ENCODE data around the gene TRAF3IP3.

TRAF3IP3 gene

DNA sequence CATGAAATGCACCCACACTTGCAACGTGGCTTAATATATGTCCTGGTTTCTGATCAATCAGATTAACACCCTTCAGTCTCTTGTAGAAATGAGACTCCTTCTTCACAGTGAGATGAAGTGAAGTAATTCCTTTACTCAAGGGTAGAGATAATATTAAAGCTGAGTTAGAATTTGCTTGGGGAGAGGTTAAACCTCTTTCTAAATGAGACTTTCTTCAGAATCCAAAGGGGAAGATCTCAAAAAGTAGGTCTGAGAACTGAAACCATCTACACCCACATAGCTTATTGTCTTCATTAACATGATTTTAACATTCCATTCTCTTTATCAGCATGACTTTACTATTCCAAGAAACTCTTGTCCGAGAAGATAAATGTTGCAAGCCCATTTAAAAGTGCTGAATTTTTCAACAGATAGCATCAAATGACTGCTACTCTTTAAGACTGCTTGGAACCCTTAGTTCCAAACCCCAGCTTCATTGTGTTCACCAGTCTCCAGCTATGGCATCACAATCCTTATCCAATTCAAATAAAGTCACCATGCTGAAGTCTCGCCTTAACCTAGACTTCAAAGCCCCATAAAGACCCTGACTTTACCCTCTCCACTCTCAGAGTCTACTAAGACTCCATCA, 19.2 kb upstream of the TRAF3IP3 start:
- Histone ChIP-seq H2BK15ac (ENCODE audit: low read depth, poor library complexity, severe bottlenecking) (no peak overlapping the region), H3K4me1 (ENCODE audit: control insufficient read depth, insufficient read depth, low read depth, low read length) (no peaks in the 10 kb centered on the region), H3K4ac (ENCODE audit: low read depth in 1 of 2, low read length in 2 of 2) (no peak overlapping the region), H2AK5ac (ENCODE audit: low read length, severe bottlenecking) (no peak overlapping the region), H2BK12ac (ENCODE audit: low read length in 2 of 2) (no peak overlapping the region), H4K91ac (ENCODE audit: low read length) (no peak overlapping the region), H3K18ac (ENCODE audit: low read depth in 1 of 2, low read length in 2 of 2) (no peak overlapping the region), H3K27ac (ENCODE audit: low read length, poor library complexity, severe bottlenecking) (no peak overlapping the region), H3K23ac (ENCODE audit: low read length in 2 of 2) (no peak overlapping the region), H2BK120ac (ENCODE audit: low read depth, low read length) (no peak overlapping the region), H3K79me1 (replicated peaks; ENCODE audit: low read length, poor library complexity, severe bottlenecking) (no peaks in the 10 kb centered on the region), H3K4me2 (ENCODE audit: low read length, poor library complexity, severe bottlenecking) (no peak overlapping the region), H2AFZ (ENCODE audit: low read depth, low read length) (no peak overlapping the region), H4K8ac (ENCODE audit: low read length) (no peak overlapping the region), H3K9ac (ENCODE audit: low read length) (no peak overlapping the region), H2BK5ac (ENCODE audit: low read depth, low read length, poor library complexity, severe bottlenecking) (no peak overlapping the region), H3K9me3 (ENCODE audit: control insufficient read depth, low read length) (no peaks in the 10 kb centered on the region), H3K4me3 (ENCODE audit: insufficient read depth in 1 of 2, low read depth in 1 of 2, low read length in 2 of 2) (no peak overlapping the region), H3K14ac (ENCODE audit: low read length in 2 of 2) (no peak overlapping the region), H3K36me3 (ENCODE audit: control insufficient read depth in 1 of 2, insufficient read depth in 2 of 2, low read depth in 1 of 2, low read length in 2 of 2) (no peaks in the 10 kb centered on the region), H3K27me3 (ENCODE audit: control insufficient read depth in 1 of 2, insufficient read depth in 1 of 2, low read length in 2 of 2) (peaks cover 0 to 20% of the 10 kb centered on the region in 2 experiments)
- WGBS: 81% methylated on average over 2 of the region's 3 CpGs
- no peak for DNase-seq

DNA sequence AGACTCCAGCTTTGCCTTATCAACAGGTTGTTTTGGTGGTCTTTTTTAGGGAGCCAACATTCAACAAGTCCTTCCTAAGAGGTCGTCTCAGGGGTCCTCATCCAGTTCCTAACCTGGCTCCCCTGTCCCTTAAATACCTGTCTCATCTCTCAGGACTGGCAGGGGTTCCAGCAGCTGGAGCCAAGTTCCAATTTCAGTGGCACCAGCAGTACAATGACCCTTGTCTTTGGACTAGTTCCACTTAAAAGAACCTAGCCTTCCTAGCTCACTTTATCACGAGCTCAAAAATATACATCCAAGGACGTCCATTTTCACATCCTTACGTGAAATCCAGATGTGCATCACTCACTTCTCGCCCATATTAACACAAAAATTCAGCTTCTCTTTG, 18.7 kb upstream of the TRAF3IP3 start:
- no peak overlapping the region for H3K9ac ChIP-seq (ENCODE audit: low read length)
- H3K4ac ChIP-seq (ENCODE audit: low read depth in 1 of 2, low read length in 2 of 2): no peak overlapping the region
- peaks cover 0 to 20% of the 10 kb centered on the region in 2 experiments for H3K27me3 ChIP-seq (ENCODE audit: control insufficient read depth in 1 of 2, insufficient read depth in 1 of 2, low read length in 2 of 2)
- no peaks in the 10 kb centered on the region for H3K36me3 ChIP-seq (ENCODE audit: control insufficient read depth in 1 of 2, insufficient read depth in 2 of 2, low read depth in 1 of 2, low read length in 2 of 2)
- no peak overlapping the region for H3K23ac ChIP-seq (ENCODE audit: low read length in 2 of 2)
- H2BK12ac ChIP-seq (ENCODE audit: low read length in 2 of 2): no peak overlapping the region
- no peak overlapping the region for H2AK5ac ChIP-seq (ENCODE audit: low read length, severe bottlenecking)
- WGBS: 77% methylated on average over 4 of the region's 5 CpGs
- H3K4me1 ChIP-seq (ENCODE audit: control insufficient read depth, insufficient read depth, low read depth, low read length): no peaks in the 10 kb centered on the region
- no peak overlapping the region for H2BK15ac ChIP-seq (ENCODE audit: low read depth, poor library complexity, severe bottlenecking)
- no peak overlapping the region for H4K91ac ChIP-seq (ENCODE audit: low read length)
- H3K14ac ChIP-seq (ENCODE audit: low read length in 2 of 2): no peak overlapping the region
- no peak overlapping the region for H3K27ac ChIP-seq (ENCODE audit: low read length, poor library complexity, severe bottlenecking)
- no peak for DNase-seq
- no peak overlapping the region for H3K18ac ChIP-seq (ENCODE audit: low read depth in 1 of 2, low read length in 2 of 2)
- H3K4me3 ChIP-seq (ENCODE audit: insufficient read depth in 1 of 2, low read depth in 1 of 2, low read length in 2 of 2): no peak overlapping the region
- H2AFZ ChIP-seq (ENCODE audit: low read depth, low read length): no peak overlapping the region
- H2BK5ac ChIP-seq (ENCODE audit: low read depth, low read length, poor library complexity, severe bottlenecking): no peak overlapping the region
- no peaks in the 10 kb centered on the region for H3K9me3 ChIP-seq (ENCODE audit: control insufficient read depth, low read length)
- H2BK120ac ChIP-seq (ENCODE audit: low read depth, low read length): no peak overlapping the region
- no peak overlapping the region for H4K8ac ChIP-seq (ENCODE audit: low read length)
- H3K79me1 ChIP-seq (replicated peaks; ENCODE audit: low read length, poor library complexity, severe bottlenecking): no peaks in the 10 kb centered on the region
- H3K4me2 ChIP-seq (ENCODE audit: low read length, poor library complexity, severe bottlenecking): no peak overlapping the region

DNA sequence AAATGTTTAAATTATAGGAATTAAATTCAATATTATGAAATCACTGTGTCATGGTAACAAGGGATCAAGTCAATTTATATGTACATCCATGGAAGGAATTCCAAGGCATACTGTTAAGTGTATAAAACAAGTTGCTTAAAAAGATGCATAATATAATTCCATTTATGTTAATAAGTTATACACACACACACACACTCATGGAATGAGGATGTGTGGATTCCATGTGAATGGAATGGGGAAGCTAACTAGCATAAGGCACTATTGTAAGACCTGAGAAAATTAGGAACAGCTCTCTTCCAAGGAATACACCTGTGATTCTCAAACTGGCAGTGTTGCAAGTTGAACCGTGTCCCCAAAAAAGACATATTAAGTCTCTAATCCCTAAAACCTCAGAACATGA, 17.6 kb upstream of the TRAF3IP3 start:
- no CpG with 5 or more reads among the region's 1 CpG for WGBS

DNA sequence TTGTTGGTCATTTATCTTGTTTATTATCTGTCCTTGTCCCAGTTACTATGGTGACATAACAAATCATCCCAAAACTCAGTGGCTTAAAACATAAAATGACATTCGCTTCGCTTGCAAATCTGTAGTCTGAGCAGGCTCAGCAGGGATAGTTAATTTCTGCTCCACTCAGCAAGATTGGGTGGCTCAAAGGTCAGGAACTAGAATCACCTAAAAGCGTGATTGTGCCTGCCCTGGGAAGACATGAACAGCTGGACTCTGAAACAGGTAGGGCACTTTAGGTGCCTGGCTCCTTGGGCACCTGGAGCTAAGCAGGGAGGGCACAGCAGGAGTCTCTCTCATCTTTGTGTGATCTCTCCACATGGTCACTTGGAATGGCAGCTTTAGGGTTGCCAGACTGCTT, 14.7 kb upstream of the TRAF3IP3 start:
- 85% methylated on average over 3 of the region's 3 CpGs for WGBS
- no peak for DNase-seq

More for the DNA sequence above, 17.6 kb upstream of the TRAF3IP3 start:
- Histone ChIP-seq H3K9ac (ENCODE audit: low read length) (no peak overlapping the region), H3K27me3 (ENCODE audit: control insufficient read depth in 1 of 2, insufficient read depth in 1 of 2, low read length in 2 of 2) (peaks cover 0 to 20% of the 10 kb centered on the region in 2 experiments), H3K18ac (ENCODE audit: low read depth in 1 of 2, low read length in 2 of 2) (no peak overlapping the region), H2AK5ac (ENCODE audit: low read length, severe bottlenecking) (no peak overlapping the region), H2AFZ (ENCODE audit: low read depth, low read length) (no peak overlapping the region), H3K4me3 (ENCODE audit: insufficient read depth in 1 of 2, low read depth in 1 of 2, low read length in 2 of 2) (no peak overlapping the region), H3K9me3 (ENCODE audit: control insufficient read depth, low read length) (no peaks in the 10 kb centered on the region), H3K27ac (ENCODE audit: low read length, poor library complexity, severe bottlenecking) (no peak overlapping the region), H4K8ac (ENCODE audit: low read length) (no peak overlapping the region), H3K4me1 (ENCODE audit: control insufficient read depth, insufficient read depth, low read depth, low read length) (peaks cover 4% of the 10 kb centered on the region), H3K23ac (ENCODE audit: low read length in 2 of 2) (no peak overlapping the region), H2BK5ac (ENCODE audit: low read depth, low read length, poor library complexity, severe bottlenecking) (no peak overlapping the region), H3K4ac (ENCODE audit: low read depth in 1 of 2, low read length in 2 of 2) (no peak overlapping the region), H4K91ac (ENCODE audit: low read length) (no peak overlapping the region), H2BK12ac (ENCODE audit: low read length in 2 of 2) (no peak overlapping the region), H3K36me3 (ENCODE audit: control insufficient read depth in 1 of 2, insufficient read depth in 2 of 2, low read depth in 1 of 2, low read length in 2 of 2) (no peaks in the 10 kb centered on the region), H3K79me1 (replicated peaks; ENCODE audit: low read length, poor library complexity, severe bottlenecking) (no peaks in the 10 kb centered on the region), H2BK15ac (ENCODE audit: low read depth, poor library complexity, severe bottlenecking) (no peak overlapping the region), H3K4me2 (ENCODE audit: low read length, poor library complexity, severe bottlenecking) (no peak overlapping the region), H2BK120ac (ENCODE audit: low read depth, low read length) (no peak overlapping the region), H3K14ac (ENCODE audit: low read length in 2 of 2) (no peak overlapping the region)
- no peak for DNase-seq

More for the DNA sequence above, 14.7 kb upstream of the TRAF3IP3 start:
- H2AFZ ChIP-seq (ENCODE audit: low read depth, low read length): no peak overlapping the region
- no peak overlapping the region for H4K8ac ChIP-seq (ENCODE audit: low read length)
- H2BK12ac ChIP-seq (ENCODE audit: low read length in 2 of 2): no peak overlapping the region
- H3K9ac ChIP-seq (ENCODE audit: low read length): no peak overlapping the region
- no peak overlapping the region for H3K4me3 ChIP-seq (ENCODE audit: insufficient read depth in 1 of 2, low read depth in 1 of 2, low read length in 2 of 2)
- no peaks in the 10 kb centered on the region for H3K9me3 ChIP-seq (ENCODE audit: control insufficient read depth, low read length)
- peaks cover 0 to 8% of the 10 kb centered on the region in 2 experiments for H3K27me3 ChIP-seq (ENCODE audit: control insufficient read depth in 1 of 2, insufficient read depth in 1 of 2, low read length in 2 of 2)
- no peak overlapping the region for H2BK5ac ChIP-seq (ENCODE audit: low read depth, low read length, poor library complexity, severe bottlenecking)
- H3K4me1 ChIP-seq (ENCODE audit: control insufficient read depth, insufficient read depth, low read depth, low read length): peaks cover 7% of the 10 kb centered on the region
- no peak overlapping the region for H2AK5ac ChIP-seq (ENCODE audit: low read length, severe bottlenecking)
- no peaks in the 10 kb centered on the region for H3K36me3 ChIP-seq (ENCODE audit: control insufficient read depth in 1 of 2, insufficient read depth in 2 of 2, low read depth in 1 of 2, low read length in 2 of 2)
- no peak overlapping the region for H3K18ac ChIP-seq (ENCODE audit: low read depth in 1 of 2, low read length in 2 of 2)
- no peak overlapping the region for H2BK15ac ChIP-seq (ENCODE audit: low read depth, poor library complexity, severe bottlenecking)
- no peak overlapping the region for H2BK120ac ChIP-seq (ENCODE audit: low read depth, low read length)
- H3K4ac ChIP-seq (ENCODE audit: low read depth in 1 of 2, low read length in 2 of 2): no peak overlapping the region
- H3K4me2 ChIP-seq (ENCODE audit: low read length, poor library complexity, severe bottlenecking): no peak overlapping the region
- no peak overlapping the region for H3K27ac ChIP-seq (ENCODE audit: low read length, poor library complexity, severe bottlenecking)
- H3K79me1 ChIP-seq (replicated peaks; ENCODE audit: low read length, poor library complexity, severe bottlenecking): no peaks in the 10 kb centered on the region
- H3K23ac ChIP-seq (ENCODE audit: low read length in 2 of 2): no peak overlapping the region
- no peak overlapping the region for H3K14ac ChIP-seq (ENCODE audit: low read length in 2 of 2)
- H4K91ac ChIP-seq (ENCODE audit: low read length): no peak overlapping the region

Data from mesenchymal stem cell (in vitro differentiated cells and primary cell).